ENCODE measurements around the gene DYNLT5.

GRCh38 chr1:66729523-66729922, 22.7 kb upstream of the DYNLT5 start:
- TF ChIP-seq, protein P1, sequence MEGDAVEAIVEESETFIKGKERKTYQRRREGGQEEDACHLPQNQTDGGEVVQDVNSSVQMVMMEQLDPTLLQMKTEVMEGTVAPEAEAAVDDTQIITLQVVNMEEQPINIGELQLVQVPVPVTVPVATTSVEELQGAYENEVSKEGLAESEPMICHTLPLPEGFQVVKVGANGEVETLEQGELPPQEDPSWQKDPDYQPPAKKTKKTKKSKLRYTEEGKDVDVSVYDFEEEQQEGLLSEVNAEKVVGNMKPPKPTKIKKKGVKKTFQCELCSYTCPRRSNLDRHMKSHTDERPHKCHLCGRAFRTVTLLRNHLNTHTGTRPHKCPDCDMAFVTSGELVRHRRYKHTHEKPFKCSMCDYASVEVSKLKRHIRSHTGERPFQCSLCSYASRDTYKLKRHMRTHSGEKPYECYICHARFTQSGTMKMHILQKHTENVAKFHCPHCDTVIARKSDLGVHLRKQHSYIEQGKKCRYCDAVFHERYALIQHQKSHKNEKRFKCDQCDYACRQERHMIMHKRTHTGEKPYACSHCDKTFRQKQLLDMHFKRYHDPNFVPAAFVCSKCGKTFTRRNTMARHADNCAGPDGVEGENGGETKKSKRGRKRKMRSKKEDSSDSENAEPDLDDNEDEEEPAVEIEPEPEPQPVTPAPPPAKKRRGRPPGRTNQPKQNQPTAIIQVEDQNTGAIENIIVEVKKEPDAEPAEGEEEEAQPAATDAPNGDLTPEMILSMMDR (optimal IDR thresholded peaks at IDR 0.05 in 1 of 3, IDR thresholded peaks at IDR 0.05 in 1 of 3, conservative IDR thresholded peaks at IDR 0.05 in 1 of 3; ENCODE audit: extremely low read depth in 1 of 3, insufficient read depth in 2 of 3, low read length in 3 of 3), result no peak
- TF ChIP-seq EZH2 (IDR thresholded peaks at IDR 0.05; ENCODE audit: low read length), result no peak

Data from keratinocyte (primary cell).